HG02981 (cell line): ENCODE results near the gene DLGAP1.

Experiments
- ATAC-seq: cut with Tn5 transposase; IDR thresholded peaks from one replicate; pipeline ENCODE4 v1.9.1; 2021; ENCODE audit warnings: mild to moderate bottlenecking, moderate library complexity; ENCODE audit not compliant: unreplicated experiment

Gene DLGAP1

GRCh38 chr18:3960977-3961376 is 494.1 kb downstream of the DLGAP1 start:
- no peak for ATAC-seq

- ATAC-seq = no peak
Measured at GRCh38 chr18:3960142-3960541, 495.0 kb downstream of the DLGAP1 start.

- ATAC-seq = no peak
Measured at GRCh38 chr18:3952031-3952430, 503.1 kb downstream of the DLGAP1 start.

- ATAC-seq = no peak
Measured at GRCh38 chr18:3950668-3951404, 504.3 kb downstream of the DLGAP1 start.

- ATAC-seq = no peak
Measured at GRCh38 chr18:3948958-3949357, 506.1 kb downstream of the DLGAP1 start.

- no peak for ATAC-seq
Measured at GRCh38 chr18:3947383-3947782, 507.7 kb downstream of the DLGAP1 start.

GRCh38 chr18:3935305-3935704 is 519.8 kb downstream of the DLGAP1 start:
- no peak for ATAC-seq

GRCh38 chr18:3932276-3932675 is 522.8 kb downstream of the DLGAP1 start:
- no peak for ATAC-seq

GRCh38 chr18:3931542-3932112 is 523.5 kb downstream of the DLGAP1 start:
- no peak for ATAC-seq

GRCh38 chr18:3931013-3931315 is 524.1 kb downstream of the DLGAP1 start:
- ATAC-seq = no peak

GRCh38 chr18:3930126-3931012 is 524.7 kb downstream of the DLGAP1 start:
- ATAC-seq = no peak

GRCh38 chr18:3924455-3924854 is 530.7 kb downstream of the DLGAP1 start:
- no peak for ATAC-seq

- no peak for ATAC-seq
Measured at GRCh38 chr18:3923750-3924149, 531.4 kb downstream of the DLGAP1 start.

- ATAC-seq = no peak
Measured at GRCh38 chr18:3921826-3922225, 533.3 kb downstream of the DLGAP1 start.

GRCh38 chr18:3920832-3921231 is 534.3 kb downstream of the DLGAP1 start:
- no peak for ATAC-seq

- ATAC-seq = no peak
Measured at GRCh38 chr18:3919396-3920061, 535.6 kb downstream of the DLGAP1 start.

- no peak for ATAC-seq
Measured at GRCh38 chr18:3916082-3916481, 539.0 kb downstream of the DLGAP1 start.

GRCh38 chr18:3914833-3915610 is 540.1 kb downstream of the DLGAP1 start:
- no peak for ATAC-seq

GRCh38 chr18:3914109-3914508 is 541.0 kb downstream of the DLGAP1 start:
- ATAC-seq = no peak

- no peak for ATAC-seq
Measured at GRCh38 chr18:3912705-3913104, 542.4 kb downstream of the DLGAP1 start.

GRCh38 chr18:3911413-3911812 is 543.7 kb downstream of the DLGAP1 start:
- ATAC-seq = no peak
